K562 (cell line): ENCODE results near the gene PYGM. TPM values are rescaled to one million over a fixed set of nuclear protein-coding genes. Genes with fewer than 3 reads are reported as not detected.

ENCODE experiments used
- CBFA2T3 ChIP-seq: fragments of 450-650 bp; IDR thresholded peaks from 2 replicates; pipeline ENCODE4 v1.6.1; 2017
- ERF ChIP-seq: fragments of 450-650 bp; formaldehyde crosslinking; IDR thresholded peaks from 2 replicates; pipeline ENCODE4 v1.4.0; 2020; ENCODE audit warnings: mild to moderate bottlenecking, mixed read lengths
- ETV1 ChIP-seq: fragments of 450-650 bp; conservative IDR thresholded peaks from 2 replicates; pipeline ENCODE4 v1.6.1; 2016; ENCODE audit warnings: missing genetic modification characterization, control low read depth, low read depth, missing compliant biosample characterization
- HMGN3 ChIP-seq: IDR thresholded peaks from 2 replicates; pipeline ENCODE4 v1.6.1; 2011; ENCODE audit warnings: borderline replicate concordance, low read depth, mild to moderate bottlenecking, mixed read lengths, low read length; ENCODE audit not compliant: insufficient read length; ENCODE audit errors: extremely low read depth
- NR1H2 ChIP-seq: sonication (generic); formaldehyde crosslinking; IDR thresholded peaks from 2 replicates; pipeline ENCODE4 v1.4.0; 2020; ENCODE audit warnings: mild to moderate bottlenecking, missing genetic modification reagents
- NR4A1 ChIP-seq, 2 experiments: fragments of 250-450 bp in 1 of 2; fragments of 450-650 bp in 1 of 2; sonication (Bioruptor Pico) in 1 of 2; IDR thresholded peaks; 2 replicates each; pipeline versions ENCODE4 v1.4.0 to v1.6.1; 2016 to 2020; ENCODE audit warnings: mild to moderate bottlenecking in 2 of 2, missing compliant biosample characterization in 1 of 2, missing genetic modification characterization in 1 of 2, moderate library complexity in 1 of 2
- OTX1 ChIP-seq: fragments of 450-650 bp; formaldehyde crosslinking; IDR thresholded peaks from 2 replicates; pipeline ENCODE4 v1.4.0; 2022; ENCODE audit warnings: mild to moderate bottlenecking
- PHB ChIP-seq: fragments of 250-450 bp; sonication (Bioruptor Pico); IDR thresholded peaks from 2 replicates; pipeline ENCODE4 v1.5.0; 2021
- PHF20 ChIP-seq: fragments of 450-650 bp; IDR thresholded peaks from 2 replicates; pipeline ENCODE4 v1.6.1; 2018; ENCODE audit not compliant: partially characterized antibody
- PHF8 ChIP-seq: fragments of 200-600 bp; sonication (generic); IDR thresholded peaks from 2 replicates; pipeline ENCODE4 v1.6.1; 2012; ENCODE audit warnings: mixed run types, mild to moderate bottlenecking, inconsistent platforms, low read length, moderate library complexity, borderline replicate concordance
- RBFOX2 ChIP-seq: fragments of 200-400 bp; formaldehyde crosslinking; IDR thresholded peaks from 2 replicates; pipeline ENCODE4 v1.6.1; 2017; ENCODE audit warnings: low read depth, mild to moderate bottlenecking, low read length, moderate library complexity
- RFX7 ChIP-seq: fragments of 250-450 bp; sonication (Bioruptor Pico); IDR thresholded peaks from 2 replicates; pipeline ENCODE4 v1.5.1; 2021; ENCODE audit warnings: mild to moderate bottlenecking
- SIRT6 ChIP-seq: IDR thresholded peaks from one replicate; pipeline ENCODE4 v1.6.1; 2012; ENCODE audit warnings: low read depth, mild to moderate bottlenecking, control low read depth, inconsistent platforms, low read length, moderate library complexity
- TCF7L2 ChIP-seq: fragments of 150-350 bp; IDR thresholded peaks from 2 replicates; pipeline ENCODE4 v1.6.1; 2016; ENCODE audit warnings: low read depth, mild to moderate bottlenecking, low read length, moderate library complexity
- TSHZ1 ChIP-seq: fragments of 250-450 bp; sonication (Bioruptor Pico); IDR thresholded peaks from 2 replicates; pipeline ENCODE4 v1.4.0; 2020; ENCODE audit warnings: mild to moderate bottlenecking, moderate library complexity
- U2AF1 ChIP-seq: fragments of 200-400 bp; formaldehyde crosslinking; optimal IDR thresholded peaks from 2 replicates; pipeline ENCODE3; 2017; ENCODE audit warnings: mild to moderate bottlenecking, low read depth, low read length, moderate library complexity
- XRCC5 ChIP-seq: fragments of 200-400 bp; formaldehyde crosslinking; IDR thresholded peaks from 2 replicates; pipeline ENCODE4 v1.6.1; 2017; ENCODE audit warnings: low read depth, mild to moderate bottlenecking, low read length
- YBX1 ChIP-seq: fragments of 450-650 bp; IDR thresholded peaks from 2 replicates; pipeline ENCODE4 v1.7.1; 2016; ENCODE audit warnings: mild to moderate bottlenecking
- ZC3H4 ChIP-seq: sonication (generic); formaldehyde crosslinking; IDR thresholded peaks from 2 replicates; pipeline ENCODE4 v1.9.0; 2021; ENCODE audit warnings: missing genetic modification reagents, borderline replicate concordance
- polyA plus RNA-seq, 8 experiments: library from polyadenylated mRNA; depleted of rRNA in 4 of 8; stranded (reverse) in 5 of 8; unstranded in 3 of 8; fragments of >200 nt; fragmentation: Nextera tagmentation in 2 of 8; fragmentation: Illumina TruSeq in 1 of 8; extraction: Ambion mirVana in 2 of 8; extraction: Trizol in 1 of 8; gene quantifications; 2 replicates each; pipeline versions ENCODE4 v1.2.1 to v1.2.3, GENCODE V29; 2011 to 2014; ENCODE audit warnings: inconsistent platforms in 1 of 8, missing spikeins in 1 of 8
- total RNA-seq, 7 experiments: library from RNA; depleted of rRNA in 6 of 7; stranded (reverse); fragments of >200 nt in 6 of 7; fragmentation: Illumina TruSeq in 2 of 7; extraction: Trizol in 2 of 7; gene quantifications; 2 replicates each; pipeline versions ENCODE4 v1.2.1 to v1.2.3, GENCODE V29; 2011 to 2021; ENCODE audit warnings: low replicate concordance in 1 of 7
- TF ChIP-seq, protein P1 (sequence below): conservative IDR thresholded peaks from 2 replicates; pipeline ENCODE4 v1.6.1; 2011; ENCODE audit warnings: low read depth, mild to moderate bottlenecking, low read length; ENCODE audit not compliant: control insufficient read depth
- TF ChIP-seq, protein P2 (sequence below): IDR thresholded peaks from 2 replicates; pipeline ENCODE4 v1.6.1; 2012; ENCODE audit warnings: low read depth, low read length, improper control_type of control experiment, borderline replicate concordance

PYGM gene
- total and polyA plus RNA-seq, 9 of the 15 experiments (the other 6 are each of a cell fraction or from before 2014, with no cell fraction given): 0.07 to 1.5 (median 0.68) TPM

DNA sequence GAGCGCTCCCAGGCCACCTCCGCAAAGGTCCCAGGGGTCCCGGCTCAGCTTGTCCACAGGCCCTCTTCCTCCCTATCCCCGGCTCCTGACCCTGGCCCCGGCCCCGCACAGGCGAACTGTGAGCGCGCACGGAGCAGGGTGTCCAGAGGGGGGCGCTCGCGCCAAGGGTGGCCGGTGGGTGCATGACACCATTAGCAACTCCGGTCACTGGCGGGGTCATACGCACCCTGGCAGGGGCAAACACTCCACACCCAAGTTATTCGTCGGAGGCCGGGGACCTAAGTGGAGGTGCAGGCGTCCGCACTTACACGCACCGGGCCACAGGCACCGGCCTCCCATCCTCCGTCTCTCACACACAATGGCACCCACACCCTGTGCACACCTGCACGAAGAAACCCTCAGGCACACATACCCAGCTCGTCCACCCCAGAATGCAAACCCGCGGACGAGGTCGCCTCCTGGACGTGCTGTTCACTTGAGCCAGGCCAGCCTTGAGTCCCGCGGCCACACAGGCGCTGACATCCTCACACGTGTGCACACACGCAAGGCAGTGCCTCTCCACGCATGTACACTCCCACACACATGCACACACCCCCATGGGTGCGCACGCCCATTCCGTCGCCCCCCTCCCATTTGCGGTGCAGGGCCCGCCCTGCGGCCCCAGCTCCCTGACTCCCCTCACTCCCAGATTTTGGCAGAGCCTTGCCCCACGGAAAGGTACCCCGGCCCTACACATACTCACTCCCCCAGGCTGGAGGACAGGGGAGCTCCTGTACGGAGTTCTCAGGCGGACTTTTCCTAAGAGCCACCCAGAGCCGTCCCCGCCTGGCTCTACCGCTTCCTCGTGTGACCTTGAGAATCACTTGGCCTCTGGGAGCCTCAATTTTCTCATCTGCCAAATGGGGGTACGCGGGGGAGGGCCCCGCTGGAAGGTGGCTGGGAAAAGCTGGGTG lies 15.9 kb downstream of the PYGM start, which contains the start of gene RASGRP2 (continued):
- no peak for TF ChIP-seq TSHZ1 (CRISPR knock-in tag)
- no peak for TF ChIP-seq CBFA2T3
- TF ChIP-seq, protein P1, sequence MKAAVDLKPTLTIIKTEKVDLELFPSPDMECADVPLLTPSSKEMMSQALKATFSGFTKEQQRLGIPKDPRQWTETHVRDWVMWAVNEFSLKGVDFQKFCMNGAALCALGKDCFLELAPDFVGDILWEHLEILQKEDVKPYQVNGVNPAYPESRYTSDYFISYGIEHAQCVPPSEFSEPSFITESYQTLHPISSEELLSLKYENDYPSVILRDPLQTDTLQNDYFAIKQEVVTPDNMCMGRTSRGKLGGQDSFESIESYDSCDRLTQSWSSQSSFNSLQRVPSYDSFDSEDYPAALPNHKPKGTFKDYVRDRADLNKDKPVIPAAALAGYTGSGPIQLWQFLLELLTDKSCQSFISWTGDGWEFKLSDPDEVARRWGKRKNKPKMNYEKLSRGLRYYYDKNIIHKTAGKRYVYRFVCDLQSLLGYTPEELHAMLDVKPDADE: peak; percentile 46
- no peak for TF ChIP-seq ZC3H4 (CRISPR knock-in tag)
- no peak for TF ChIP-seq NR4A1 (CRISPR knock-in tag; IDR thresholded peaks at IDR 0.05)
- no peak for TF ChIP-seq NR4A1 (tag; IDR thresholded peaks at IDR 0.05)
- TF ChIP-seq SIRT6: no peak
- TF ChIP-seq PHF8: no peak
- TF ChIP-seq HMGN3: peak; percentile 83
- peak; percentile 72 for TF ChIP-seq RBFOX2
- TF ChIP-seq ETV1 (tag): no peak
- TF ChIP-seq NR1H2 (CRISPR knock-in tag): no peak
- no peak for TF ChIP-seq U2AF1
- TF ChIP-seq, protein P2, sequence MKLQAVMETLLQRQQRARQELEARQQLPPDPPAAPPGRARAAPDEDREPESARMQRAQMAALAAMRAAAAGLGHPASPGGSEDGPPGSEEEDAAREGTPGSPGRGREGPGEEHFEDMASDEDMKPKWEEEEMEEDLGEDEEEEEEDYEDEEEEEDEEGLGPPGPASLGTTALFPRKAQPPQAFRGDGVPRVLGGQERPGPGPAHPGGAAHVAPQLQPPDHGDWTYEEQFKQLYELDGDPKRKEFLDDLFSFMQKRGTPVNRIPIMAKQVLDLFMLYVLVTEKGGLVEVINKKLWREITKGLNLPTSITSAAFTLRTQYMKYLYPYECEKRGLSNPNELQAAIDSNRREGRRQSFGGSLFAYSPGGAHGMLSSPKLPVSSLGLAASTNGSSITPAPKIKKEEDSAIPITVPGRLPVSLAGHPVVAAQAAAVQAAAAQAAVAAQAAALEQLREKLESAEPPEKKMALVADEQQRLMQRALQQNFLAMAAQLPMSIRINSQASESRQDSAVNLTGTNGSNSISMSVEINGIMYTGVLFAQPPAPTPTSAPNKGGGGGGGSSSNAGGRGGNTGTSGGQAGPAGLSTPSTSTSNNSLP: no peak
- TF ChIP-seq OTX1 (CRISPR knock-in tag): no peak
- TF ChIP-seq XRCC5: peak; percentile 82
- TF ChIP-seq ERF (CRISPR knock-in tag): no peak
- no peak for TF ChIP-seq PHB (CRISPR knock-in tag)
- no peak for TF ChIP-seq RFX7
- TF ChIP-seq PHF20: no peak
- no peak for TF ChIP-seq TCF7L2
- no peak for TF ChIP-seq YBX1
